GM12865 (cell line): ENCODE results near the gene PRKCA.

Experiments
- DNase-seq: peaks from one replicate; pipeline ENCODE4 v3.0.0; 2010; ENCODE audit warnings: low read depth
- H3K4me3 ChIP-seq: 2 replicates; pipeline ENCODE4 v1.5.1; 2011; ENCODE audit warnings: mild to moderate bottlenecking, low read depth, low read length, control low read depth
- TF ChIP-seq, protein P1 (sequence below): IDR thresholded peaks from 2 replicates; pipeline ENCODE4 v1.5.1; 2011; ENCODE audit warnings: low read length, control low read depth, low read depth, inconsistent platforms; ENCODE audit not compliant: insufficient read depth; ENCODE audit errors: missing control alignments

Gene PRKCA

DNA sequence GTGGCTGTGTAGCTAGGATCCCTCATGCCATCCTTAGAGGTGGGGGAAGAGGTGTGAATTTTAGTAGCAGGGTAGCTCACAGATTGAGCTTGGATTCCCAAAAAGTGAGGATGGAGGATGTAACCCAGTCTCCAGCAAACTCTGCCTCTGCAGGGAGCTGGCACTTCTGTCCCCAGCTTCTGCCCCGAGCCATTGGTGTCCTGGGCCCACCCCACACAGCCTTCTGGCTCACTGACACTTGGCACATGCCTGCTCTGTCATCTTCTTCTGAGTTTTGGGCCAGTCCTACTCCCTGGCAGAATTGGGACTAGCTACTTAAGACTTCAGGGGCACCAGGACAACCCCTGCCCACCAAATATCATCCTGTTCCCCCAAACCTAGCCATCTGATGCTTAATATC, 534.8 kb downstream of the PRKCA start:
- TF ChIP-seq, protein P1, sequence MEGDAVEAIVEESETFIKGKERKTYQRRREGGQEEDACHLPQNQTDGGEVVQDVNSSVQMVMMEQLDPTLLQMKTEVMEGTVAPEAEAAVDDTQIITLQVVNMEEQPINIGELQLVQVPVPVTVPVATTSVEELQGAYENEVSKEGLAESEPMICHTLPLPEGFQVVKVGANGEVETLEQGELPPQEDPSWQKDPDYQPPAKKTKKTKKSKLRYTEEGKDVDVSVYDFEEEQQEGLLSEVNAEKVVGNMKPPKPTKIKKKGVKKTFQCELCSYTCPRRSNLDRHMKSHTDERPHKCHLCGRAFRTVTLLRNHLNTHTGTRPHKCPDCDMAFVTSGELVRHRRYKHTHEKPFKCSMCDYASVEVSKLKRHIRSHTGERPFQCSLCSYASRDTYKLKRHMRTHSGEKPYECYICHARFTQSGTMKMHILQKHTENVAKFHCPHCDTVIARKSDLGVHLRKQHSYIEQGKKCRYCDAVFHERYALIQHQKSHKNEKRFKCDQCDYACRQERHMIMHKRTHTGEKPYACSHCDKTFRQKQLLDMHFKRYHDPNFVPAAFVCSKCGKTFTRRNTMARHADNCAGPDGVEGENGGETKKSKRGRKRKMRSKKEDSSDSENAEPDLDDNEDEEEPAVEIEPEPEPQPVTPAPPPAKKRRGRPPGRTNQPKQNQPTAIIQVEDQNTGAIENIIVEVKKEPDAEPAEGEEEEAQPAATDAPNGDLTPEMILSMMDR = no peak
- no peak overlapping the region for H3K4me3 ChIP-seq
- no peak for DNase-seq

DNA sequence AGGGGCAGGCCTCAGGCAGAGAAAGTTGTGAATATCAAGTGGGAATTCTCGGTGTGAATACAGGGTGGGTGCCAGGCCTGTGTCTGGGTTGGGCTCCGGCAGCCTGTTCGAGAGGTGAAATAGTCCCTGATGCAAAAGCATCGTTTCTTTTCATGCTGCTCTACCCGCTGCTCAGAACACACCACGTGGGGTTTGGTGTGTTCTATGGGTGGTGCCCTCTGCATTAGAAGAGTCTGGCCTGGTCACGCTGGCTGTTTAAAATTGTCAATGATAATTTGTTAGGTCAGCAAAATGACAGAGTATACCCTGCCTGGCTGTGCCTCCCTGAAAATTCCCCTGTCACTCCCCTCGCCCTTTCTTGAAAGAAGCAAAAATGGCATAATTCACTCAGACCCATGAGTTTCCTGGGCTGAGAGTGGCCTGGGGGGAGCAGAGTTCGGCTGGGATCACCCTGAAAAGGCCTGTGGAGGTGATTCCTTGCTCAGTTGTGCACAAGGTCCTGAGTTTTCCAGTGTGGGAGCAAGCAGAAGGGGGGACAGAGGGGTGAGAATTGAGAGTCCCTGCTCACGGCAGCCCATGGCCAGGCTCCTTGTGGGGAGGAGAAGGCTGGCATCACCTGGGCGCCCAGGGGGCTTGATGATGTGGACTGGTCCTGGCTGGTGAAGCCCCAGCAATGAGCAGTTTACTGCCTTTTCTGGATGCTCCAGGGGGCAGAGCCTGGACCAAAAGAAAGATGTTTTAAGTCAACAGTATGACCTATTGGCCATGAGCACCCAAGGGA, 535.7 kb downstream of the PRKCA start:
- no peak for DNase-seq
- TF ChIP-seq, protein P1 = no peak
- H3K4me3 ChIP-seq = no peak overlapping the region

DNA sequence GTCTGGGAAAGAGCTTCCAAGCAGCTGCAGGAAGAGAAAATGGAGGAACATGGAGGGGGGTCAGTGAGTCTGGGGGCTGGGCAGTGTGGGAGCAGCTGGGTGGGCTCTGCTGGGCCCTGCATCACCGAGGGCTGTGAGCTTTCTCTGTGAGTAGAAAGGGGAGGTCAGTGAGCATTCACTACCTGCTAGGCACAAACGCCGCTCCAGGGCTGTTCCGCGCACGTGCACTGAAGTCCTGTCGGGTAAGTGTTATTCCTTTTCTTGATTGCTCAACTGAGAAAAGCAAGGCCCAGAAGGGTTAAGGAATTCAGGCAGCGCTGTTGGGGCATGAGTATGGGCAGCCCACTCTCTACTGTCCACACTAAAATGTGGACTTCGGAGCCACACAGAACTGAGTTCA, 537.2 kb downstream of the PRKCA start:
- TF ChIP-seq, protein P1 = no peak
- no peak for DNase-seq
- no peak overlapping the region for H3K4me3 ChIP-seq

DNA sequence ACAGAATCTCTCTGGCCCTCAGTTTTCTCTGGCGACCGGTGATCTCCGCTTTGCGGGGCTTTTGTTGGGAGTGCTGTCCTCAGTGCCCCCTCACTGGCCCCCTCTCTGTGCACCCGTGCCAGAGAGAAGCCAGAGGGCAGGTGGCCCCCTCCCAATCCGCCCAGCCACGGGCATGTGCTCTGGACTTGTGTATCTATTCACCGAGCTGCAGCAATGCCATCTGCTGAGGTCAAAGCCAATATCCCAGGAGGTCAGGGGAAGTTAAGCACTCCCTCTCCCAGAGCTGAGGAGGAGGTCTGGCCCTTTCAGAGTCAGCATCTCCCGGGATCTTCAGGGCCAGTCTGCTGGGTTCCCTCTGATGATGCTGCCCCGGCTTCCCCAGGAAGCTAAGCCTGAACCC, 537.6 kb downstream of the PRKCA start:
- TF ChIP-seq, protein P1 = no peak
- no peak for DNase-seq
- no peak overlapping the region for H3K4me3 ChIP-seq

DNA sequence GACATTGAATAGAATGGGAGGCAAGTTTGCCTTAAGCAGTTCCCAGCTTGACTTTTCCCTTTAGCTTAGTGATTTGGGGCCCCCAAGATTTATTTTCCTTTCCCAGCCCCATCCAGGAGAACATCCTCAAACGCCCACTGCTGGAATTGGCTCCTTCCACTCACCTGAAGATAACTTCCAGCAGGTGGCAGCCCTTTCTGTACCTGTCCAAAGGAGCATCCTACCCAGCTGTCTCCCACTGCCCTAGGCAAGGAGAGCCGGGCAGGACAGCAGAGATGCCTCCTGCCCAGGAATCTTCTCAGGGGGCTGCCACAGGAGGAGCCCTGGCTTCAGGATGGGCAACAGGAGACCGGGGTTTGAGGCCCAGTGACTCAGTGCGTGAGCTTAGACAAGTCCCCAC, 538.9 kb downstream of the PRKCA start:
- no peak for DNase-seq
- TF ChIP-seq, protein P1 = no peak
- no peak overlapping the region for H3K4me3 ChIP-seq

DNA sequence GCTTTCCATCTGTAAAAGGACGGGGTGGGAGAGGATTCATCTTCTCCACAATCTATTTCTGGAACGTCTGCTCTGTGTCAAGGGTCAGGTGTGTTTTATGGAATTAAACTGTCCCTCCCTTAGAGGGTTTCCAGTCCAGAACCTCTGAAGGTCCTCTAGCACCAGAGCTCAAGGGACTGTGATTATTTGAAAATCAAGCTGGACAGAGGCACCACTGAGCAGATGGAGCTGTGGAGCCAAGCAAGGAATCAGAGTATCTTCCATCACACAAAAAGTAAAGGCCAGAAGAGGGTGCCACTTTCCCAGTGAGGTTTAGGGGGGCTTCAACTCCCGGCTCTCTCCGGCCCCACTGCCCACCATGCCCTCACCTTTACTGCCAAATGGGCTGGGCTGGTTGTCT, 539.3 kb downstream of the PRKCA start:
- H3K4me3 ChIP-seq = no peak overlapping the region
- TF ChIP-seq, protein P1 = no peak
- DNase-seq = no peak

DNA sequence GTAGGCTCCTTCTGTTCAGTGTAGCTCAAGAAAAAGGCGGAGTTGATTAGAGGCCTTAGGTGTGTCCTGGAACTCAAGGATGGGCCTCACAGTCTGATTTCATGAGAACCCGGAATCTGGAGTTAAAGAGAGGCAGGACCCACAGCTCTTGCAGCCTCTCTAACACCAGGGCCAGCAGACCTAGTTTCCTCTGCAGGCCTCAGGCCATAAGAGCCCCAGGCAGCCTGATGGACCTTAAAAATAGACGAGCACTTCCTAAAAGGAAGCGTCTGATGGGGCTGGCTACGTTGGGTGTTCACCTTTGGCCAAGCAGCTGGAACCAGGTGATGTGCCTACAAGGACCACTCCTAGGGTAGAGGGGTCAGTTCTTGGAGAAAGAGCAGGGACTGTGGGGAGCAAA, 540.1 kb downstream of the PRKCA start:
- TF ChIP-seq, protein P1 = no peak

More for the DNA sequence above, 540.1 kb downstream of the PRKCA start:
- no peak overlapping the region for H3K4me3 ChIP-seq
- no peak for DNase-seq
